Hematopoietic multipotent progenitor cell treated with erythropoietin and hydrocortisone succinate and interleukin-3 and kit ligand, for 17 days (in vitro differentiated cells): ENCODE measurements around the gene LTB.
"Not testable (repeated sequence)": the region's sequence is repeated elsewhere in the genome, so short reads cannot be mapped to it uniquely, and the experiment has no call there.

Experiments used
- DNase-seq: peaks from one replicate; pipeline ENCODE4 v3.0.0-alpha.2; 2015; ENCODE audit warnings: low spot score

LTB gene

DNA sequence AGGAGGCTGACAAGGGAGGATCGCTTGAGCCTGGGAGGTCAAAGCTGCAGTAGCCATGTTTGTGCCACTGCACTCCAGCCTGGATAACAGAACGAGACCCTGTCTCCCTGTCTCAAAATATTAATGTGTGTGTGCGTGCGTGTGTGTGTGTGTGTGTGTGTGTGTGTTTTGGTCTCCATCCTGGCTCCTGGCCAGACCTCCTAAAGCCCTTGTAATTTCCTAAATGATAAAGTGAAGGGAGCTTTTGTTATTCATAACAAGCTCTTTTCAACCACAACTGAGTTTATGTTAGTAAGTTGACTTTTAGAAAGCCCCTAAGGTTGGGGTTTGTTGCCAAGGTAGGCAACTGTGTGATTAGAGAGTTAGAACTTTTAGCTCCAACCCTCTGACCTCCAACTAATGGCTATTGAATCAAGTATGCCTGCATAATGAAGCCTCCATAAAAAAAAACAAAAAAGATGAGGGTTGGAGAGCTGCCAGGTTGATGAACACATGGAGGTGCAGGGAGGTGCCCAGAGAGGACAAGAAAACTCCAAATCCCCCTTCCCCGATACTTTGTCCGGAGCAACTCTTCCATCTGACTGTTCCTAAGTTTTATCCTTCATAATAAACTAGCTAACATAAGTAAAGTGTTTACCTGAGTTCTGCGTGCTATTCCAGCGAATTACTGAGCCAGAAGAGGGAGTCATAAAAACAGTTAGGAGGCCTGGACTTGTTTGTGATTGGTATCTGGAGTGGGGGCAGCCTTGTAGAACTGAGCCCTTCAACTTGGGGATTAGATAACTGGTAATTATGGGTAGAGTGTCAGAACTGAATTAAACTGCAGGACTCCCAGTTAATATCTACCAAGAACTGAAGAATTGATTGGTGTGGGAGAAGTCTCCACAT, 27.5 kb upstream of the LTB start:
- no peak for DNase-seq

DNA sequence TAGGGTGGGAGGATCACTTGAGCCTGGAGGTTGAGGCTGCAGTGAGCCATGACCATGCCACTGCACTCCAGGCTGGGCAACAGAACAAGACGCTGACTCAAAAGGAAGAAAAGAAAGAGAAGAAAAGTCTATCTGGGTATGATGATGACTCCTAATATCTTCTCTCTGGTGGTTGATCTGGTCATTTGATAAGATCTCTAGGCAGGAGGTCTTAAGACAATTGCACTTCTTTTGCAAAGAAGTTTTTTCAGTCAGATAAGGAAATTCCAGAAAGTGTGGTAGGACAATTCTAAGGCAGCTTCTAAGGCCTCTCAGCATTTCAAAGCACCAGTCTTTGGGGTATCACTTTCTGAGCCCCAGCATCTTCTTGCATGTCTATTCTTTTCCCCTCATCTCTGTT, 25.1 kb upstream of the LTB start:
- no peak for DNase-seq

DNA sequence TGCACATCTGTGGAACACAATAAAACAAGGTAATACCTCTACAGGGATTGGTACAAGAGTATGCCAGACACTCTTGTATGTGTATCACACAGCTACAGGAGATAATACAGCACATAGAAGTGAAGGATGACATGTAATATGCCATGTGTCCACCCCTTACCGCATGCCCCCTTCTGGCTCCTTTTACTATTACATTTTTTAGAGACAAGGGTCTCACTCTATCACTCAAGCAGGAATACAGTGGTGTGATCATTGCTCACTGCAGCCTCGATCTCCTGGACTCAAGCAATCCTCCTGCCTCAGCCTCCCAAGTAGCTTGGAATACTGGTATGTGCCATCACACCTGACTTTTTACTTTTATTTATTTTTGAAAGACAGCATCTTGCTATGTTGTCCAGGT, 14.8 kb upstream of the LTB start:
- peak; percentile 29 for DNase-seq

DNA sequence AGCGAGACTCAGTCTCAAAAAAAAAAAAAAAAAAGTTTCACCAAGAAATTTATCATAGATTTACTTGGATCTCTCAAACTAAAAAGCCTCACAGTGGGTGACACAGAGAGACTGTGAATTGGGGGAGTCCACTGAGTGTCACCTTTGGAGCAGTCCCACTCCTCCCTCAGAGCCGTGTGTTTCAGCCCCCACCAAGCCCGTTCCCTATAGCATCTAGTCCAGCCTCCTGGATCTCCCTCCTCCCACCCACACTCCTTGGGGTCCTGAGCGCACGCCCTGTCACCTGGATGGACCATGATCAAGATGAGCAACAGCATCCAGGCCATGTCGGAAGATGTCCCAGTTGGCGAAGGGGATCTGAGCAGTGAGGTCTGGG, 10.2 kb upstream of the LTB start:
- DNase-seq: no peak

DNA sequence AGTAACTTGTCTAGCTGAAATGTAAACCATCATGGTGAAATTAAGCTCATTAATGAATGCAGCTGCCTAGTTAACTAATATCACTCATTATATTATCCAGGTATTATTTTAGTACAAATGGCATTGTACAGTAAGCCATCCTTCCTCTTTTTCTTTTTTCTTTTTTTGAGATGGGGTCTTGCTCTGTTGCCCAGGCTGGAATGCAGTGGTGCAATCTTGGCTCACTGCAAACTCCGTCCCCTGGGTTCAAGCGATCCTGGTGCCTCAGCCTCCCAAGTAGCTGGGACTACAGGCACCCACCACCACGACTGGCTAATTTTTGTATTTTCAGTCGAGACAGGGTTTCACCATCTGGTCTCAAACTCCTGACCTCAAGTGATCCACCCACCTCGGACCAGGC, 8.5 kb upstream of the LTB start:
- DNase-seq: not testable (repeated sequence)

DNA sequence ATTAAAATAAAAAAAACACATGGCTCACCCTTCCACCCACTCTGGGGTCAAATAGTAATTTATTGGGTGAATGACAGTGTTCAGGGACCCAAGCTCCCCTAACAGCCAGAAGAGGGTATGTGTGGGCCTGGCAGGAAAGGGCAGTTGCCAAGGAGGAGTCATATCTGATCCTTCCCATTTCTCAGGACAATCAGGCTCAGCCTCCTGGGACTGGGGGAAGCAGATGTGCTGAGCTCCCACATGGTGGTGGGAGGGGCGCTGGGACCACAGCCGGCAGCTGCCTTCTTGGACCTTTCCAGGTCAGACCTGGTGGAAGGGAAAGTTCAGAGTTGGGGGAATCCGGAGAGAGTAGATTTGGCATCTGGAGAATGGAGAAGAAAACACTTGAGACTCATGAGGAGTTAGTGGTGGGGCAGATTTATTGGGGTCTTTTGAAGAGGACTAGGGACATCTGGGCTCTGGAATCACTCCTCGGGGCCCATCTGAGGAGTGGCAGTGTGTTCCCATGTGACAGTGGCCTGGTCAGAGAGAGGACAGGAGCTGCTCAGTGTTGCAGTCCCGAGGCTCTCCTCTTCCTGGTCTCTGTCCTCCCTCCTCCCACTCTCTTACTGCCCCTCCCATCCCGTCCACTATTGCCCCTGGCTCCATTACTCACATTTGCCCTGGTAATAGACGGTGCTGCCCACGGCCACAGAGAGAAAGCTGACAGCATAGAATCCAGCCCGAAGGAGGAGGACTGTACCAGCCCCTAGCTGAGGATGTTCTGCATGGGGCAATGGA, 6.8 kb upstream of the LTB start:
- DNase-seq: no peak

DNA sequence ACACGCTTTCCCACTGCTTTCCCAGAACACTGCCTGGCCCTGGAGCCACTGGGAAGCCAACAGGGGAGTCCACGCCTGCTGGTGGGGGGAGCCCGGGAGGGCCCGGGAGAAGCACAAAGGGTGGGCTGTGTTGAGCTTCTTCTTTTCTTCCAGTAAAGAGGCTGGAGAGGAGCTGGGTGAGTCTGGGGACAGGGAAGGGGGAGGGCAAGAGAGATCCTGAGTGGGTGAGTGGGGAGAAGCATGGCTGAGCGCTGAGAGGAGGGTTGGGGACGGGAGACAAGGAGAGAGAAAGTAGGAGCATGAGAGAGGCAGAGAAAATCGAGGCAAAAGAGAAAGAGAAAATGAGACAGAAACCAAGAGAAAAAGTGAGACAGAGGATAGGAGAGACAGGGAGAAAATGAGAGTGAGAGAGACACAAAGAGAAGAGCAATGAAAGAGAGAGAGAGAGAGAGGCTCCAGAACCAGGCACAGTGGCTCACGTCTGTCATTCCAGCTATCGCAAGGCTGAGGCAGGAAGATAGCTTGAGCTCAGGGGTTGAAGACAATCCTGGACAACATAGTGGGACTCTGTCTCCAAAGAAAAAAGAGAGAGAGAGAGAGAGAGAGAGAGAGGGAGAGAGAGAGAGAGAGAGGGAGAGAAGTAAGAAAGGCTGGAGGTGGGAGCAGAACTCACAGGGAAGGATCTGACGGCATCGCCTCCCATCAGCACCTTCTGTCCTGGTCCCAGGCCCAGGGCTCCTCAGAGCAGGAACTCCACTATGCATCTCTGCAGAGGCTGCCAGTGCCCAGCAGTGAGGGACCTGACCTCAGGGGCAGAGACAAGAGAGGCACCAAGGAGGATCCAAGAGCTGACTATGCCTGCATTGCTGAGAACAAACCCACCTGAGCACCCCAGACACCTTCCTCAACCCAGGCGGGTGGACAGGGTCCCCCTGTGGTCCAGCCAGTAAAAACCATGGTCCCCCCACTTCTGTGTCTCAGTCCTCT, 5.9 kb upstream of the LTB start:
- DNase-seq: no peak

DNA sequence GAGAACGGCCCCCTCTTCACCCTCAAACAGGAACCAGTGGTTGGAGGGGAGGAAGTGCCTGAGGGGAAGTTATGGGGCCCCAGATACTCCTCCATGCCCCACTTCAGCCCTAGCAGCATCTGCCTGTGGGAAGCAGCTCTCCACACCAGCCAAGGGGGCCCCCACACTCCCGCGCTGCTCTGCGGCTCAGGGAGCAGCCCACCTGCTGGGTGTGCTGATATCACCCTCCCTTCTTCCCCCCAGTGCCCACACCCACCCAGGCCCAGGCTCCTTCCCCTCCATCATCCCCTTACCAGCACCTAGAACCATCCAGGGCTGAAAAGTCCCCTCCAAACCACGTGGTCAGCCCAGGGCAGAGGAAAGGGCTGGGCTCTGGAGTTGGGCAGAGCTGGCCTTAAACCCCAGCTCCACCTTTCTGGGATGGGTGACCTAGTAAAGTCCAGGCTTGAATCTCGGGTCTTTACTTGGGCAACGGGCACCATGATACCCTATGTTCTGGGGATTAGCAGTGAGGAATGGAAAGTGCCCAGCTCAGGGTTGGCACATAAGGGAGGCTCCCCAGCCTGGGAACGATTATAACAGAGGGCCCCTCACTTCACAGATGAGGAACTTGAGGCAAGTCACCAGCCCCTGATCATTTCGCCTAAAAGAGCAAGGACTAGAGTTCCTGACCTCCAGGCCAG, 4.5 kb upstream of the LTB start:
- DNase-seq: no peak

DNA sequence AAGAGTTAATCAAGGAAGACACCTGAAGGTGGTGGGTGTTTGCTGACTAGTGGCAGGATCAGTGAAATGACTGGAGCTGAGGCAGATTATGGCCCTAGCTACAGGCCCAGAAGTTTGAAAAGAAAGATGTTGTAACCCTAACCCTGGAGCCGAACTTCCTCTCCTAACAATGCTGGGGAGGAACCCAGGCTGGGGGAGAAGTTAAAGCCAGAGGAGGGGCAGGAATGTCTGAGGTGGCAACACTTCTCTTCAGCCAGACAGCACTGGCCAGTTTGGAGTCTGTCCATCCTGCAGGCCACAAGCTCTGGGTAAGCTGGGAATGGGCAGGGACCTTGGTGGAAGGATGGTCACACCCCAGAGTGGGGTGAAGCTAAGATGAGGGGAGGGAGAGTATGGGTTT, 3.8 kb upstream of the LTB start, which contains the start of gene LST1:
Gene LST1 (plus strand): TSS at position 270 of the 400 bp plus-strand sequence. CDS start 1,023 bp downstream, outside the sequence.
- DNase-seq: no peak

DNA sequence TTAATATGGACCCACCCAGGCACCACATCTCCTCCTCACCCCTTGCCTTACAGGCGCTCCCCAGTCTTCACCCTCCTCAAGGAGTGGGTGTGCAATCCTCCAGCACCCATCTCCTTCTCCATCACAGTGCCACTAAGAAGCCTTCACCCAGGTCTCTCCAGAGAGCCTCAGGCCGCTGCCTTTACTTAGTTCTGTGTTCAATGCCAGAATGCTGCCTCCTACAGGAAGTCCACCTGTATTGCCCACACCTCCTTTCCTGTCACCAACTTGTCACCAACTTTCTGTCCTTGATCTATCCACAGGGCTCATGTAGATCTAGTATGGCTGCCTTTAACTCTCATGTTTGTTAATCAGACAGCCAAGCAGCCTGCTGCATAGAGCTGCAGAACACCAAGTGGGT, 3.3 kb upstream of the LTB start:
- peak; percentile 19 for DNase-seq

DNA sequence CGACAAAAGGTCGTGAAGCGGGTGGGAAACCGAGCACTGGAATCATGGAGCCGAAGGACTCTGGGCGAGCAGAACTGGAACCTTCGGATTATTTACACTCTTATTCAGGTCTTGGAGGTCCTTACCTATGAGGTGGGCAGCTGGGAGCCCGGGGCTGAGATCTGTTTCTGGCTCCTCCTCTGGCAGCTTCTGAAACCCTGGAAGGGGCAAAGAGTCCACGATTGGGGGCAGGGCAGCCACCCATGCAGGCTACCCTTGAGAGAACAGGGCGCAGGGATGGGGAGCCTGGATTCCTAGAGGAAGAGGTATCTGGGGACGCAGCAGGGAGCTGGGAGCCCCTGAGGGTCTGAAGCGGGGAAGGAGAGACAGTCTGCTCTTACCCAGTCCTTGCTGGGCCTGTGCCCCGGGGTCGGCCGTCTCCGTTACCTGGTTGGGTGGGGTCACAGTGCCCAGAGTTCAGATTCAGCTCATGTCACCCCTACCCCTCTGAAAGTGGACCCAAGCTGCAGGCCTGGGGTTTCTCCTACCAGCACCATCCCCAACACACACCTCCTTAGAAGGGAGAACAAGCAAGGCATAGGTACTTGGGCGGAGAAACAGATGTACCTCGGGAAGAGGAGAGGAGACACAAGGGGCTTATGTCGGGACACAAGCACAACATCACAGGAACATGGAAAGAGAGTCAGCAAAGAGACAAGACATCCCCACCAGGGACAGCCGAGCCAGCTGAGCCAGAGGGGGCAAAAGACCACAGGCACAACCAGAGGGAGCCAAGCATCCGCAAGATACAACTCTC, 592 bp downstream of the LTB start:
- DNase-seq: no peak

DNA sequence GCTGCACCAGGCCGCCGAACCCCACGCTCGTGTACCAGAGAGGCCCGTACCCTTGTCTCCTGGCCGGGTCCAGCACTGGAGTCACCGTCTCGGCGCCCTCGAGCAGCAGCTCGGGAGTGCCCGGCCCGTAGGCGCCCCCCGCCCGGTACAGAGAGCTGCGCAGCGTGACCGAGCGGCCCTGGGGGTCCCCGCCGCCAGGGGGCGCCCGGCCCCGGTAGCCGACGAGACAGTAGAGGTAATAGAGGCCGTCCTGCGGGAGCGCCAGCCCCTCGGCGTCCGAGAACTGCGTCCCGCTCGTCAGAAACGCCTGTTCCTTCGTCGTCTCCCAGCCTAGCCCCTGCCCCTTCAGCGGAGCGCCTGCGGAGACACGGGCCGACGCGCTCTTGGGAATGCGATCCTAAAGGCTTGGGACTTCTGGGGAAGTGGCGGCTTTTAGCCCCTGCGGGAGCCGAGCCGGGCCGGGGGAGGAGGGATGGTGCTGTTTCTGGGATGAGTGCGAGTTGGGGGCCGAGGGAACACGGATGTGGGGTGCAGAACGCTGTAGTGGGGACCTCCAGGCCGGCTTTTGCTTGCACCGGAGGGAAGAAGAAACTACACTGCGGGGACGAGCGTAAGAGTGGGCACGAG, 1.3 kb downstream of the LTB start:
- DNase-seq: peak; percentile 77

DNA sequence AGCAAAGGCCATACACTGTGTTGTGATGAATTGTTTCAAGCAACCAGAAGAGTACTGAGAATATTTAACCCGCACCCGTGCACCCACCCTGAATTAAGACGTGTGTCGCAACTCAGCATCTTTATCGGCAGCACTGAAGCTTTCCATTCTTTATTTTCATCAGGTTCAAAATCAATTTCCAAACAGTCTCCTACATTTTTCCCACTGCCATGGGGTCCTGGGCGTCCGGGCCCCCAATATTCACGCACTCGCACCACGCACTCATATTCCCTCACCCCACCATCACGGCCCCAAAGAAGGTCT, 1.8 kb downstream of the LTB start:
- DNase-seq: no peak

DNA sequence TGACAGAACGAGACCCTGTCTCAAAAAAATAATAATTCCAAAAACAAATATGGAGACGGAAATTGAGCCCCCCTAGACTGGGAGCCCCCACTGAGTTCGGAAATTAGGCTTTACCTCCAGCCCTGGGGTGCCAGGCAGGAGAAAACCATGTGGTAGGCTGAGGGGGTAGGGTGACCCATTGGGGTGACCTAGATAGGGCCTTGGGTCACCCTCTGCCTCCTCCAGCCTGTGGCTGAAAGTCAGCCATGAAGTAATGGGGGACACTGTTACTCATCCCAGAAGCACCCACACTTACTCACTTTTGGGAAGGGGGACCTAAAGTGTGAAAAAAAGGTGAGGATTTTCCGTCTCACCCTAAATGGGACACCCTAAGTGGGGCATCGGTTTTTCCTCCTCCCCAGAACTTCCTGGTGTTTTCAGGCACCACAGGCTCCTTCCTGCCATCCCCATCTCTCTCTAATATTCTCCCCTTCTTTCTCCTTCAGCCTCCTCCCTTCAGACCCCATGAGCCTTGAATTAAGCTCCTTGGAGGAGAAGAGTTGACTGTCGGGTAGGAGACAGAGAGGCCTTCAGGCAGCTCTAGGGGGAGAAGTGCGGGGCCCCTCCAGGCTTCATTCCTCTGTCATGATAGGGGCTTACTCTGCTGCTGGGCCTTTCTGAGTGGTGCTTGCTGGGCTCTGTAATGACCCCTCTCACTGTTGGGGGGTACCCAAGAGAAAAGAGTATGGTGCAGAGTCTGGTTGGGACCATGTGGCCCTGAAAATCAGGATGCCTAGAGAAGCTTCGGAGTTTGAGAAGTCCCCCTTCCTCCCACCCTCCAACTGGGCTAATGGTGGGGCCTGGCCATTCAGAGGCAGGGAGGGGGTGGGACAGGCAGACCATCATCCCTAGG, 2.4 kb downstream of the LTB start:
- DNase-seq: no peak

DNA sequence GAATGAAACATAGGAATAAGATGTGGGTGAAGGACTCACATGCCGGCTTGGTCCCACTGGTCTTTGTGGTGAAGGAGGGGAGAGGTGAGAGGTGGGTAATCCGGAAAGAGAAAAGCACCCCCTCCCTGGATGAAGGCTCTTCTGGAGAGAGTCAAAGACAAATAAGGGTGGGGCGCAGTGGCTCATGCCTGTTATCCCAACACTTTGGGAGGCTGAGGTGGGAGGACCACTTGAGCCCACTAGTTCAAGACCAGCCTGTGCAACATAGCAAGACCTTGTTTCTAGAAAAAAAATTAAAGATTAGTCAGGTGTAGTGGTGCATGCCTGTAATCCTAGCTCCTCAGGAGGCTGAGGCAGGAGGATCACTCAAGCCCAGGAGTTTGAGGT, 3.1 kb downstream of the LTB start:
- no peak for DNase-seq

DNA sequence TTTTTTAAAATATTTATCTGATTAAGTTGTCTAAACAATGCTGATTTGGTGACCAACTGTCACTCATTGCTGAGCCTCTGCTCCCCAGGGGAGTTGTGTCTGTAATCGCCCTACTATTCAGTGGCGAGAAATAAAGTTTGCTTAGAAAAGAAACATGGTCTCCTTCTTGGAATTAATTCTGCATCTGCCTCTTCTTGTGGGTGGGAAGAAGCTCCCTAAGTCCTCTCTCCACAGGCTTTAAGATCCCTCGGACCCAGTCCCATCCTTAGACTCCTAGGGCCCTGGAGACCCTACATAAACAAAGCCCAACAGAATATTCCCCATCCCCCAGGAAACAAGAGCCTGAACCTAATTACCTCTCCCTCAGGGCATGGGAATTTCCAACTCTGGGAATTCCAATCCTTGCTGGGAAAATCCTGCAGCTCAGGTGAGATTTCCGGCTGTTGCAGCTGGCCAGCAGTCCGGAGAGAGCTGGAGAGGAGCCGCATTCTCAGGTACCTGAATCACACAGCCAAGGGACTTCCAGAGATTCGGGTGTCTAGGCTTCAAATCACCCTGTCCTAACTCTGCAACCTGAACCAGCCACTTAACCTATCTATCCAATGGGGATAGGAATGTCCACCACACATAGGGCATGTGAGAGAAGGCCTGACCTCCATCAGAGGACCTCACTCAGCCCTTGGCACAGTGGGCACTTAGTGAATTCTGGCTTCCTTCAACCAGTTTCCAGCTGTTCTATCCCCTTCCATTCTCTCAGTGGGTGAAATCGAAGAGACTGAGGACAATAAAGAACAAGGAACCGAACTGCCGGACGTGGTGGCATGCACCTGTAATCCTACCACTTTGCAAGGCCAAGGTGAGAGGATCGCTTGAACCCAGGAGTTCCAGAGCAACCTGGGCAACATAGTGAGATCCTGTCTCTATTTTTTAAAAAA, 3.8 kb downstream of the LTB start:
- DNase-seq: no peak

DNA sequence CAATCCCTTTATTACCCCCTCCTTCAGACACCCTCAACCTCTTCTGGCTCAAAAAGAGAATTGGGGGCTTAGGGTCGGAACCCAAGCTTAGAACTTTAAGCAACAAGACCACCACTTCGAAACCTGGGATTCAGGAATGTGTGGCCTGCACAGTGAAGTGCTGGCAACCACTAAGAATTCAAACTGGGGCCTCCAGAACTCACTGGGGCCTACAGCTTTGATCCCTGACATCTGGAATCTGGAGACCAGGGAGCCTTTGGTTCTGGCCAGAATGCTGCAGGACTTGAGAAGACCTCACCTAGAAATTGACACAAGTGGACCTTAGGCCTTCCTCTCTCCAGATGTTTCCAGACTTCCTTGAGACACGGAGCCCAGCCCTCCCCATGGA, 4.7 kb downstream of the LTB start:
- no peak for DNase-seq

DNA sequence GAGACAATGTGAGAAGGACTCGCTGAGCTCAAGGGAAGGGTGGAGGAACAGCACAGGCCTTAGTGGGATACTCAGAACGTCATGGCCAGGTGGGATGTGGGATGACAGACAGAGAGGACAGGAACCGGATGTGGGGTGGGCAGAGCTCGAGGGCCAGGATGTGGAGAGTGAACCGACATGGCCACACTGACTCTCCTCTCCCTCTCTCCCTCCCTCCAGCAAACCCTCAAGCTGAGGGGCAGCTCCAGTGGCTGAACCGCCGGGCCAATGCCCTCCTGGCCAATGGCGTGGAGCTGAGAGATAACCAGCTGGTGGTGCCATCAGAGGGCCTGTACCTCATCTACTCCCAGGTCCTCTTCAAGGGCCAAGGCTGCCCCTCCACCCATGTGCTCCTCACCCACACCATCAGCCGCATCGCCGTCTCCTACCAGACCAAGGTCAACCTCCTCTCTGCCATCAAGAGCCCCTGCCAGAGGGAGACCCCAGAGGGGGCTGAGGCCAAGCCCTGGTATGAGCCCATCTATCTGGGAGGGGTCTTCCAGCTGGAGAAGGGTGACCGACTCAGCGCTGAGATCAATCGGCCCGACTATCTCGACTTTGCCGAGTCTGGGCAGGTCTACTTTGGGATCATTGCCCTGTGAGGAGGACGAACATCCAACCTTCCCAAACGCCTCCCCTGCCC, 5.2 kb downstream of the LTB start:
- no peak for DNase-seq
